Esophagus squamous epithelium (tissue), 4 donors: ENCODE data around the gene NUDT16.

Experiments
- CTCF ChIP-seq, 6 experiments: fragments of 450-650 bp in 4 of 6; fragments of 200-600 bp in 2 of 6; sonication (generic) in 2 of 6; IDR thresholded peaks; one replicate each; pipeline ENCODE4 v1.5.1; 2016 to 2019; ENCODE audit warnings: antibody characterized with exemption in 6 of 6, mild to moderate bottlenecking in 4 of 6, moderate library complexity in 4 of 6
- POLR2A ChIP-seq, 4 donors: fragments of 450-650 bp; IDR thresholded peaks; one replicate each; pipeline ENCODE4 v1.6.1; 2017; ENCODE audit warnings: antibody characterized with exemption in 4 of 4, mild to moderate bottlenecking in 4 of 4, moderate library complexity in 3 of 4

- TF ChIP-seq CTCF (IDR thresholded peaks at IDR 0.05): no peak
- no peak for TF ChIP-seq POLR2A (IDR thresholded peaks at IDR 0.05)
Measured at GRCh38 chr3:131349454-131349853, 32.1 kb upstream of the NUDT16 start.
